Measurements from ENCODE around the gene SAPCD2. TPM values are rescaled to one million over a fixed set of nuclear protein-coding genes. Genes with fewer than 3 reads are reported as not detected.

SAPCD2 gene
- total RNA-seq, 1 experiment from 2014 or later: 29.8 TPM

GRCh38 chr9:137110147-137110910 lies 40.0 kb upstream of the SAPCD2 start:
- H4K91ac ChIP-seq (ENCODE audit: insufficient read length, low read depth, low read length): no peak overlapping the region
- H3K4me2 ChIP-seq (ENCODE audit: insufficient read depth, insufficient read length, low read length): no peak overlapping the region
- no peaks in the 10 kb centered on the region for H3K23me2 ChIP-seq (ENCODE audit: insufficient read length, low read depth, low read length, poor library complexity, severe bottlenecking)
- H3K27me3 ChIP-seq (ENCODE audit: insufficient read depth, low read length): peaks cover under 1% of the 10 kb centered on the region; the same call in 1 of the 2 replicates
- no peak overlapping the region for H2BK20ac ChIP-seq (ENCODE audit: low read depth, low read length, poor library complexity, severe bottlenecking)
- no peak overlapping the region for H3K14ac ChIP-seq (ENCODE audit: insufficient read depth, low read length)
- H3K27ac ChIP-seq (ENCODE audit: insufficient read length, low read depth, low read length): no peak overlapping the region
- H3K79me2 ChIP-seq (ENCODE audit: insufficient read depth, low read length): no peaks in the 10 kb centered on the region
- no peak overlapping the region for H3K23ac ChIP-seq (ENCODE audit: insufficient read length, low read depth, low read length)
- no peak overlapping the region for H2BK15ac ChIP-seq (ENCODE audit: low read depth, low read length)
- no peak overlapping the region for H3T11ph ChIP-seq (ENCODE audit: low read length)
- no peak overlapping the region for H3K18ac ChIP-seq (ENCODE audit: insufficient read length, low read depth, low read length)
- no peak overlapping the region for H3K4me3 Mint-ChIP-seq
- no peak overlapping the region for H3K56ac ChIP-seq (ENCODE audit: insufficient read length, low read depth, low read length)
- H2BK120ac ChIP-seq (ENCODE audit: low read depth, low read length, poor library complexity, severe bottlenecking): no peak overlapping the region
- TF ChIP-seq, protein P1, sequence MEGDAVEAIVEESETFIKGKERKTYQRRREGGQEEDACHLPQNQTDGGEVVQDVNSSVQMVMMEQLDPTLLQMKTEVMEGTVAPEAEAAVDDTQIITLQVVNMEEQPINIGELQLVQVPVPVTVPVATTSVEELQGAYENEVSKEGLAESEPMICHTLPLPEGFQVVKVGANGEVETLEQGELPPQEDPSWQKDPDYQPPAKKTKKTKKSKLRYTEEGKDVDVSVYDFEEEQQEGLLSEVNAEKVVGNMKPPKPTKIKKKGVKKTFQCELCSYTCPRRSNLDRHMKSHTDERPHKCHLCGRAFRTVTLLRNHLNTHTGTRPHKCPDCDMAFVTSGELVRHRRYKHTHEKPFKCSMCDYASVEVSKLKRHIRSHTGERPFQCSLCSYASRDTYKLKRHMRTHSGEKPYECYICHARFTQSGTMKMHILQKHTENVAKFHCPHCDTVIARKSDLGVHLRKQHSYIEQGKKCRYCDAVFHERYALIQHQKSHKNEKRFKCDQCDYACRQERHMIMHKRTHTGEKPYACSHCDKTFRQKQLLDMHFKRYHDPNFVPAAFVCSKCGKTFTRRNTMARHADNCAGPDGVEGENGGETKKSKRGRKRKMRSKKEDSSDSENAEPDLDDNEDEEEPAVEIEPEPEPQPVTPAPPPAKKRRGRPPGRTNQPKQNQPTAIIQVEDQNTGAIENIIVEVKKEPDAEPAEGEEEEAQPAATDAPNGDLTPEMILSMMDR (conservative IDR thresholded peaks at IDR 0.05): no peak
- no peak overlapping the region for H2BK12ac ChIP-seq (ENCODE audit: insufficient read length, low read depth, low read length)
- no peaks in the 10 kb centered on the region for H4K20me1 ChIP-seq (ENCODE audit: control insufficient read depth, insufficient read depth, insufficient read length)
- H2AFZ ChIP-seq (ENCODE audit: low read length): no peak overlapping the region
- no peak overlapping the region for H2BK5ac ChIP-seq (ENCODE audit: insufficient read length, low read length)
- H3K4ac ChIP-seq (ENCODE audit: low read depth, low read length): no peak overlapping the region
- H3K9me3 ChIP-seq (ENCODE audit: control insufficient read depth, low read depth, low read length): no peaks in the 10 kb centered on the region
- H3K79me1 ChIP-seq (ENCODE audit: insufficient read depth, low read depth, low read length, poor library complexity, severe bottlenecking): no peaks in the 10 kb centered on the region
- H3K9me3 Mint-ChIP-seq: no peaks in the 10 kb centered on the region
- no peak overlapping the region for H4K5ac ChIP-seq (ENCODE audit: insufficient read length, low read depth, low read length)
- H3K4me1 Mint-ChIP-seq: no peaks in the 10 kb centered on the region
- peaks cover 15% of the 10 kb centered on the region for H3K27me3 Mint-ChIP-seq (ENCODE audit: low read depth)
- no peak overlapping the region for H2AK5ac ChIP-seq (ENCODE audit: insufficient read length, low read length)
- H3K9ac ChIP-seq (ENCODE audit: extremely low read depth, insufficient read length, low read length): no peak overlapping the region
- no peak overlapping the region for H4K8ac ChIP-seq (replicated peaks; ENCODE audit: insufficient read length, low read depth, low read length)
- WGBS (ENCODE audit: extremely low coverage, insufficient read length, low lambda C conversion rate): no CpG with 5 or more reads among the region's 38 CpGs
- H3K4me1 ChIP-seq (ENCODE audit: insufficient read depth, low read length): no peaks in the 10 kb centered on the region
- no peak for DNase-seq
- no peak overlapping the region; a peak in 1 of 7 replicates for H3K27ac Mint-ChIP-seq
- H3K36me3 Mint-ChIP-seq (ENCODE audit: insufficient read depth in 1 of 3, low read depth in 3 of 3): peaks cover 0 to 14% (median 5%) of the 10 kb centered on the region in 3 experiments; a peak in 5 of 7 replicates

Data from H9 (cell line).